ENCODE measurements around the gene ANKRD28. TPM values are rescaled to one million over a fixed set of nuclear protein-coding genes. Genes with fewer than 3 reads are reported as not detected.

The ANKRD28 gene
- polyA plus RNA-seq, 1 of the 3 experiments (the other 2 are of a cell fraction): 74.8 TPM

GRCh38 chr3:15635121-15635661, 162.6 kb downstream of the ANKRD28 start (continued):
- TF ChIP-seq RXRA (IDR thresholded peaks at IDR 0.05; ENCODE audit: borderline replicate concordance, low read depth) (no peak; the same call in 1 of the 2 replicates), SMC3 (IDR thresholded peaks at IDR 0.05; ENCODE audit: low read depth, low read length) (no peak), PBX3 (IDR thresholded peaks at IDR 0.05) (peak; percentile 89), FOSL2 (IDR thresholded peaks at IDR 0.05; ENCODE audit: borderline replicate concordance, low read depth) (peak; percentile 44; the same call in 1 of the 2 replicates), TEAD4 (IDR thresholded peaks at IDR 0.05; ENCODE audit: borderline replicate concordance, insufficient read depth) (peak; percentile 88), POLR2AphosphoS5 (IDR thresholded peaks at IDR 0.05; ENCODE audit: low read depth, low read length) (peak; percentile 91; the same call in 1 of the 2 replicates), GABPA (IDR thresholded peaks at IDR 0.05; ENCODE audit: low read depth) (no peak), ELF1 (IDR thresholded peaks at IDR 0.05) (no peak), NFIC (IDR thresholded peaks at IDR 0.05; ENCODE audit: borderline replicate concordance) (peak; percentile 94), USF1 (IDR thresholded peaks at IDR 0.05; ENCODE audit: borderline replicate concordance, low read depth) (no peak), TCF12 (IDR thresholded peaks at IDR 0.05) (peak; percentile 98), SIN3A (IDR thresholded peaks at IDR 0.05; ENCODE audit: borderline replicate concordance, low read depth, low read length) (peak; percentile 83; the same call in 1 of the 2 replicates)
- TF ChIP-seq, protein P1, sequence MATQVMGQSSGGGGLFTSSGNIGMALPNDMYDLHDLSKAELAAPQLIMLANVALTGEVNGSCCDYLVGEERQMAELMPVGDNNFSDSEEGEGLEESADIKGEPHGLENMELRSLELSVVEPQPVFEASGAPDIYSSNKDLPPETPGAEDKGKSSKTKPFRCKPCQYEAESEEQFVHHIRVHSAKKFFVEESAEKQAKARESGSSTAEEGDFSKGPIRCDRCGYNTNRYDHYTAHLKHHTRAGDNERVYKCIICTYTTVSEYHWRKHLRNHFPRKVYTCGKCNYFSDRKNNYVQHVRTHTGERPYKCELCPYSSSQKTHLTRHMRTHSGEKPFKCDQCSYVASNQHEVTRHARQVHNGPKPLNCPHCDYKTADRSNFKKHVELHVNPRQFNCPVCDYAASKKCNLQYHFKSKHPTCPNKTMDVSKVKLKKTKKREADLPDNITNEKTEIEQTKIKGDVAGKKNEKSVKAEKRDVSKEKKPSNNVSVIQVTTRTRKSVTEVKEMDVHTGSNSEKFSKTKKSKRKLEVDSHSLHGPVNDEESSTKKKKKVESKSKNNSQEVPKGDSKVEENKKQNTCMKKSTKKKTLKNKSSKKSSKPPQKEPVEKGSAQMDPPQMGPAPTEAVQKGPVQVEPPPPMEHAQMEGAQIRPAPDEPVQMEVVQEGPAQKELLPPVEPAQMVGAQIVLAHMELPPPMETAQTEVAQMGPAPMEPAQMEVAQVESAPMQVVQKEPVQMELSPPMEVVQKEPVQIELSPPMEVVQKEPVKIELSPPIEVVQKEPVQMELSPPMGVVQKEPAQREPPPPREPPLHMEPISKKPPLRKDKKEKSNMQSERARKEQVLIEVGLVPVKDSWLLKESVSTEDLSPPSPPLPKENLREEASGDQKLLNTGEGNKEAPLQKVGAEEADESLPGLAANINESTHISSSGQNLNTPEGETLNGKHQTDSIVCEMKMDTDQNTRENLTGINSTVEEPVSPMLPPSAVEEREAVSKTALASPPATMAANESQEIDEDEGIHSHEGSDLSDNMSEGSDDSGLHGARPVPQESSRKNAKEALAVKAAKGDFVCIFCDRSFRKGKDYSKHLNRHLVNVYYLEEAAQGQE (IDR thresholded peaks at IDR 0.05; ENCODE audit: low read depth, low read length): no peak

DNA sequence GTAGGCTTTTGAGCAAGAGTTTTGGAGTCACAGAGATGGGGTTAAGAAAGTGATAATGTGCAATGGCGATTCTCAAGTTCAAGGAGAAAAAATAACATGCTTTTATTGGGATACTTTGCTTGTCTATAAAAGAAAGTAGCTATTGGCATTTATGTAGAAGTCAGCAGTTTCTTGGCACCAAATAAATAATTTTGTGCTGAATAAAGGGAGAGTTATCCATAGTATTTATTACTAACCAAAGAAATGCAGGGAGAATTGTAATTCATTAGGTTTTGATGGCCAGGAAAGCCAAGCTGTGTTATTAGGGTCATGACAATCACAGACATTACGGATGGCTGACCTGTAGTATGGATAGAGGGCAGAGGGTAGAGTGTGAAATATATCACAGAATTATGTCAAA, 163.1 kb downstream of the ANKRD28 start:
- DNase-seq: no peak
- Histone ChIP-seq H3K27ac (ENCODE audit: low read depth in 2 of 2, low read length in 1 of 2) (peak overlapping the region; percentile 92 to 99), H3K4me2 (peak overlapping the region; percentile 64; the same call in 1 of the 2 replicates), H3K36me3 (replicated peaks in 1 of 2; ENCODE audit: control insufficient read depth in 1 of 2, insufficient read depth in 2 of 2, low read length in 1 of 2) (no peaks in the 10 kb centered on the region), H3F3A (replicated peaks; ENCODE audit: insufficient read depth) (peaks cover 74% of the 10 kb centered on the region), H4K20me1 (ENCODE audit: insufficient read depth) (no peaks in the 10 kb centered on the region), H3K4me1 (ENCODE audit: control insufficient read depth in 1 of 2, insufficient read depth in 2 of 2, low read depth in 1 of 2, low read length in 1 of 2) (peaks cover 45 to 46% of the 10 kb centered on the region in 2 experiments), H3K27me3 (ENCODE audit: insufficient read depth) (no peaks in the 10 kb centered on the region), H3K9ac (peak overlapping the region; percentile 85; the same call in 1 of the 2 replicates), H3K4me3 (ENCODE audit: low read depth in 2 of 2, low read length in 1 of 2) (no peak overlapping the region), H3K9me3 (no peaks in the 10 kb centered on the region), H2AFZ (ENCODE audit: low read depth) (no peak overlapping the region), H3K9me2 (no peaks in the 10 kb centered on the region), H3K79me2 (ENCODE audit: insufficient read depth) (peaks cover 12% of the 10 kb centered on the region; the same call in 1 of the 2 replicates)
- POLR2A ChIA-PET: no interaction called here
- TF ChIP-seq TEAD4 (IDR thresholded peaks at IDR 0.05; ENCODE audit: borderline replicate concordance, insufficient read depth) (no peak), SIN3A (IDR thresholded peaks at IDR 0.05; ENCODE audit: borderline replicate concordance, low read depth, low read length) (no peak), MXI1 (IDR thresholded peaks at IDR 0.05; ENCODE audit: low read depth, low read length) (no peak)
- CTCF ChIA-PET: interaction anchor here (0.7 to 2.0 kb wide), 7 partner anchors 8 to 544 kb away, joined by 3 to 7 read pairs (median 5); no protein-coding TSS in a partner anchor
- 84% methylated on average over 2 of the region's 2 CpGs for WGBS (ENCODE audit: low lambda C conversion rate)

Data from SK-N-SH (cell line).